CD4-positive, CD25-positive, alpha-beta regulatory T cell (primary cell): ENCODE measurements around the gene PHIP. TPM values are rescaled to one million over a fixed set of nuclear protein-coding genes. Genes with fewer than 3 reads are reported as not detected.
A peak's percentile ranks its signal among the peaks of the same experiment; 100 is the strongest.

Source experiments
- ATAC-seq, 2 donors: fragments of 150-1000 bp; cut with Tn5 transposase; one replicate each; pipeline ENCODE4 v1.10.0; 2021; ENCODE audit warnings: low read depth in 2 of 2, moderate number of reproducible peaks in 2 of 2, moderate library complexity in 1 of 2
- DNase-seq, 3 donors: peaks; one replicate each; pipeline versions ENCODE4 v3.0.0 to v3.0.0-alpha.2; 2012 to 2022; ENCODE audit warnings: mixed read lengths in 1 of 3
- H3K27ac ChIP-seq: one replicate; pipeline ENCODE4 v1.7.0; 2013; ENCODE audit warnings: mild to moderate bottlenecking, low read length; ENCODE audit not compliant: insufficient read depth, poor library complexity, severe bottlenecking
- H3K27me3 ChIP-seq: one replicate; pipeline ENCODE4 v1.7.0; 2013; ENCODE audit warnings: low read length; ENCODE audit not compliant: control insufficient read depth, insufficient read depth
- H3K36me3 ChIP-seq: one replicate; pipeline ENCODE4 v1.7.0; 2013; ENCODE audit warnings: mild to moderate bottlenecking, low read length, moderate library complexity; ENCODE audit not compliant: control insufficient read depth, insufficient read depth
- H3K4me1 ChIP-seq: 2 replicates; pipeline ENCODE4 v1.7.0; 2013; ENCODE audit warnings: mild to moderate bottlenecking, low read length; ENCODE audit not compliant: insufficient read depth, control insufficient read depth, poor library complexity, severe bottlenecking
- H3K4me3 ChIP-seq: one replicate; pipeline ENCODE4 v1.7.0; 2013; ENCODE audit warnings: low read depth, mild to moderate bottlenecking, low read length, moderate library complexity
- H3K9me3 ChIP-seq, 2 experiments: 1 replicate in 1 of 2; 2 replicates in 1 of 2; pipeline ENCODE4 v1.7.0; 2013; ENCODE audit warnings: low read length in 2 of 2, mild to moderate bottlenecking in 1 of 2, moderate library complexity in 1 of 2; ENCODE audit not compliant: control insufficient read depth in 2 of 2
- H3K27ac Mint-ChIP-seq, 3 donors: one replicate each; pipeline ENCODE4 v1.8.0; 2020 to 2022; ENCODE audit warnings: mild to moderate bottlenecking in 3 of 3, mixed read lengths in 3 of 3, moderate library complexity in 2 of 3
- H3K27me3 Mint-ChIP-seq: one replicate; pipeline ENCODE4 v1.8.0; 2022; ENCODE audit warnings: mild to moderate bottlenecking, mixed read lengths
- H3K36me3 Mint-ChIP-seq: one replicate; pipeline ENCODE4 v1.8.0; 2020; ENCODE audit warnings: mixed read lengths
- H3K4me1 Mint-ChIP-seq, 4 donors: one replicate each; pipeline ENCODE4 v1.8.0; 2020 to 2022; ENCODE audit warnings: mixed read lengths in 4 of 4, mild to moderate bottlenecking in 1 of 4
- H3K4me3 Mint-ChIP-seq, 4 donors: one replicate each; pipeline ENCODE4 v1.8.0; 2020 to 2022; ENCODE audit warnings: mild to moderate bottlenecking in 4 of 4, mixed read lengths in 4 of 4, moderate library complexity in 3 of 4
- H3K9me3 Mint-ChIP-seq, 7 donors: one replicate each; pipeline ENCODE4 v1.8.0; 2020 to 2022; ENCODE audit warnings: mixed read lengths in 7 of 7, mild to moderate bottlenecking in 3 of 7, moderate library complexity in 2 of 7
- polyA plus RNA-seq, 4 donors: library from polyadenylated mRNA; unstranded; fragments of 300-500 nt; fragmentation: Illumina TruSeq; gene quantifications; one replicate each; pipeline ENCODE4 v1.2.3, GENCODE V29; 2021
- total RNA-seq: library from RNA; stranded (reverse); gene quantifications from one replicate; pipeline ENCODE4 v1.2.3, GENCODE V29; 2022

Gene PHIP
- total and polyA plus RNA-seq, 5 donors from 2014 or later: 12.0 to 57.0 (median 13.7) TPM

GRCh38 chr6:79047072-79047471 is 31.0 kb downstream of the PHIP start:
- H3K27ac Mint-ChIP-seq: peak overlapping the region in 1 of 3 donors; percentile 51
- no peaks in the 10 kb centered on the region for H3K27me3 Mint-ChIP-seq
- H3K27me3 ChIP-seq: no peaks in the 10 kb centered on the region
- no peak overlapping the region for H3K4me3 ChIP-seq
- peaks cover 0 to 2% (median under 1%) of the 10 kb centered on the region in 7 donors for H3K9me3 Mint-ChIP-seq
- ATAC-seq (no peak), DNase-seq (no peak)
- H3K36me3 ChIP-seq: peaks cover 16% of the 10 kb centered on the region
- H3K4me1 ChIP-seq: peaks cover 26% of the 10 kb centered on the region
- peaks cover 21% of the 10 kb centered on the region for H3K36me3 Mint-ChIP-seq
- no peak overlapping the region for H3K4me3 Mint-ChIP-seq
- peaks cover 50 to 62% (median 54%) of the 10 kb centered on the region in 4 donors for H3K4me1 Mint-ChIP-seq
- H3K9me3 ChIP-seq: no peaks in the 10 kb centered on the region
- H3K27ac ChIP-seq: no peak overlapping the region

DNA sequence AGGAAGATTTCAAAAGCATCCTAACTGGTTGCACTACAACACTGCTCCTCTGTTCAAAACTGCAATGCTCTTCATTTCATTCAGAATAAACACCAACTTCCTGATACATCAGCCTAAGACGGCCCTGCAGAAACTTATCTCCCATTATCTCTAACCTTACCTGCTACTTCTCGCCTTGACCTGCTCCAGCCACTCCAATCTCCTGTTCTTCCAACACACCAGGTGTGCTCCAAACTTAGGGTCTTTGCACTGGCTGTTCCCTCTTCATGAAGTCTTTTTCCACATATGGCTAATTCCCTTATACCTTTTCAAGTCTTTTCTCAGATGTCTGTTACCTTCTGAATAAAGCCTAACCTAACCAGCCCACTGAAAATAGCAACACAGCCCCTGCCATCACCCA is 32.1 kb downstream of the PHIP start:
- H3K36me3 Mint-ChIP-seq: peaks cover 20% of the 10 kb centered on the region
- DNase-seq (no peak), ATAC-seq (peak in 1 of 2 donors; percentile 50)
- H3K9me3 Mint-ChIP-seq: no peaks in the 10 kb centered on the region
- H3K9me3 ChIP-seq: no peaks in the 10 kb centered on the region
- H3K4me1 ChIP-seq: peaks cover 26% of the 10 kb centered on the region
- H3K27ac Mint-ChIP-seq: peak overlapping the region; percentile 1 to 62 (median 43)
- H3K27me3 Mint-ChIP-seq: no peaks in the 10 kb centered on the region
- peaks cover 48 to 59% (median 54%) of the 10 kb centered on the region in 4 donors for H3K4me1 Mint-ChIP-seq
- H3K36me3 ChIP-seq: peaks cover 19% of the 10 kb centered on the region
- H3K4me3 Mint-ChIP-seq: peak overlapping the region in 3 of 4 donors; percentile 4 to 57 (median 32)
- H3K27ac ChIP-seq: peak overlapping the region; percentile 30
- no peaks in the 10 kb centered on the region for H3K27me3 ChIP-seq
- peak overlapping the region; percentile 21 for H3K4me3 ChIP-seq

- peak overlapping the region; percentile 37 for H3K27ac ChIP-seq
- Mint-ChIP-seq H3K36me3 (peaks cover 29% of the 10 kb centered on the region), H3K4me1 (peaks cover 48 to 66% (median 54%) of the 10 kb centered on the region in 4 donors), H3K4me3 (peak overlapping the region in 2 of 4 donors; percentile 0 to 46), H3K27ac (peak overlapping the region in 1 of 3 donors; percentile 83), H3K9me3 (no peaks in the 10 kb centered on the region), H3K27me3 (no peaks in the 10 kb centered on the region)
- H3K27me3 ChIP-seq: no peaks in the 10 kb centered on the region
- no peak for DNase-seq
- peaks cover 29% of the 10 kb centered on the region for H3K36me3 ChIP-seq
- peaks cover 22% of the 10 kb centered on the region for H3K4me1 ChIP-seq
- no peaks in the 10 kb centered on the region for H3K9me3 ChIP-seq
- peak overlapping the region; percentile 52 for H3K4me3 ChIP-seq
- ATAC-seq: no peak
These were observed 35.3 kb downstream of the PHIP start for GRCh38 chr6:79042799-79043126.

DNA sequence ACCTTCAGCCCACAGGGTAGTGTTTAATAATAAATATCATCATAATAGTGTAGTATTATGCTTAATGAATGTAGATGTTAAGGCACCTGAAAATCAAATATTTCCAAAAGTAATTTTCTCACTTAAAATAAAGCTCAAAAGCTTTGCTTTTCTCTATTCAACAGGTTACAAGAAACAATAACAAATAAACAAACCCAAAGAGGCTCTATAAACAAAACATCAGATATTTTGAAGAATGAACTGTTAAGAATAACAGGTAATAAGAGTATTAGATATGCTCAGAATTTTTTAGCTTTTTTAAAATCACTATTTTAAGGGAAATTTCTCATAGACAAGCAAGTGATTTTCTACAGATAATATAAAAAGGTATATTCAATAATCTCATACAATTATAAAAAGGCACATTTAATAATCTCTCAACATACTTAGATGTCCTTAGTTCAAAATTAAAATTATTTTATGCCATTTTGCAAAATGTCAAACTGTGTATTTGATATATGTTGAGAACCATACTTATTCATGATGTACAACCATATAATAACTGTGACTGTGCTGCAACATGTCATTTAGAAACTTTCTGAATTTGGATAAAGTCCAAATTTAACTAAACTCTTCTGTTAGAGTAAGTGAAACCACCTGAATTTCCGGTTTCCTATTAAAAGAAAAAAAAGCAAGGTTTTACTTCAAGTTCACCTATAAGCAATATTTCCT is 35.8 kb downstream of the PHIP start:
- ATAC-seq: peak in 1 of 2 donors; percentile 22
- peaks cover 46 to 64% (median 53%) of the 10 kb centered on the region in 4 donors for H3K4me1 Mint-ChIP-seq
- H3K4me3 ChIP-seq: peak overlapping the region; percentile 52

GRCh38 chr6:79040083-79040482 is 38.0 kb downstream of the PHIP start:
- H3K9me3 Mint-ChIP-seq: no peaks in the 10 kb centered on the region
- H3K27ac Mint-ChIP-seq: no peak overlapping the region
- peaks cover 40 to 67% (median 54%) of the 10 kb centered on the region in 4 donors for H3K4me1 Mint-ChIP-seq
- no peak overlapping the region for H3K4me3 ChIP-seq
- peaks cover 33% of the 10 kb centered on the region for H3K36me3 ChIP-seq
- no peaks in the 10 kb centered on the region for H3K27me3 ChIP-seq
- H3K36me3 Mint-ChIP-seq: peaks cover 46% of the 10 kb centered on the region
- peaks cover 7% of the 10 kb centered on the region for H3K4me1 ChIP-seq
- H3K27ac ChIP-seq: no peak overlapping the region
- no peaks in the 10 kb centered on the region for H3K27me3 Mint-ChIP-seq
- no peaks in the 10 kb centered on the region for H3K9me3 ChIP-seq
- no peak overlapping the region for H3K4me3 Mint-ChIP-seq
- ATAC-seq (no peak), DNase-seq (peak in 1 of 3 donors; percentile 4)

More for the DNA sequence above, 35.8 kb downstream of the PHIP start:
- H3K4me3 Mint-ChIP-seq: no peak overlapping the region
- Histone ChIP-seq H3K36me3 (peaks cover 33% of the 10 kb centered on the region), H3K27me3 (no peaks in the 10 kb centered on the region), H3K27ac (peak overlapping the region; percentile 37), H3K9me3 (no peaks in the 10 kb centered on the region), H3K4me1 (peaks cover 22% of the 10 kb centered on the region)
- no peak overlapping the region for H3K27ac Mint-ChIP-seq
- H3K27me3 Mint-ChIP-seq: no peaks in the 10 kb centered on the region
- peaks cover 32% of the 10 kb centered on the region for H3K36me3 Mint-ChIP-seq
- no peaks in the 10 kb centered on the region for H3K9me3 Mint-ChIP-seq
- DNase-seq: peak in 2 of 3 donors; percentile 31 to 57

DNA sequence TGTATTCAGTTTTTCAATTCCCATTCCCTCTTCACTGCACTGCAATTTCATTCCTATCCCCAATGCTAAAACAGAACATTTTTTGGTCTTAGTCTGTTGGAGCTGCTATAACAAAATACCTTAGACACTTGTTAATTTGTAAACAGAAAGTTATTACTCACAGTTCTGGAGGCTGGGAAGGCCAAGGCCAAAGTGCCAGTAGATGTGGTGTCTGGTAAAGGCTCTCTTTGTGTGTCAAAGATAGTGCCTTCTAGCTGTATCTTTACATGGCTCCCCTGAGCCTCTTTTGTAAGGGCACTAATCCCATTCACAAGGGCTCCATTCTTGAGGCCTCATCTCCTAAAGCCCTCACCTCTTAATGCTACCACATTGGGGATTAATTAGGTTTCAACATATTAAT is 40.0 kb downstream of the PHIP start:
- Histone ChIP-seq H3K36me3 (peaks cover 30% of the 10 kb centered on the region), H3K9me3 (no peaks in the 10 kb centered on the region), H3K4me3 (no peak overlapping the region), H3K4me1 (peaks cover 7% of the 10 kb centered on the region), H3K27ac (no peak overlapping the region), H3K27me3 (no peaks in the 10 kb centered on the region)
- Mint-ChIP-seq H3K4me3 (no peak overlapping the region), H3K9me3 (no peaks in the 10 kb centered on the region), H3K36me3 (peaks cover 52% of the 10 kb centered on the region), H3K27ac (no peak overlapping the region), H3K4me1 (peaks cover 42 to 66% (median 48%) of the 10 kb centered on the region in 4 donors), H3K27me3 (no peaks in the 10 kb centered on the region)
- DNase-seq (no peak), ATAC-seq (no peak)

- Mint-ChIP-seq H3K9me3 (no peaks in the 10 kb centered on the region), H3K27ac (peak overlapping the region in 1 of 3 donors; percentile 44), H3K27me3 (no peaks in the 10 kb centered on the region), H3K4me3 (no peak overlapping the region), H3K4me1 (peaks cover 42 to 65% (median 53%) of the 10 kb centered on the region in 4 donors), H3K36me3 (peaks cover 49% of the 10 kb centered on the region)
- Histone ChIP-seq H3K4me3 (no peak overlapping the region), H3K9me3 (no peaks in the 10 kb centered on the region), H3K36me3 (peaks cover 23% of the 10 kb centered on the region), H3K27ac (no peak overlapping the region), H3K4me1 (no peaks in the 10 kb centered on the region), H3K27me3 (no peaks in the 10 kb centered on the region)
- ATAC-seq (no peak), DNase-seq (no peak)
These were observed 43.2 kb downstream of the PHIP start for GRCh38 chr6:79034865-79035264.

GRCh38 chr6:79033279-79033678 is 44.8 kb downstream of the PHIP start:
- Mint-ChIP-seq H3K4me3 (no peak overlapping the region), H3K27ac (no peak overlapping the region), H3K27me3 (no peaks in the 10 kb centered on the region), H3K4me1 (peaks cover 41 to 64% (median 54%) of the 10 kb centered on the region in 4 donors), H3K9me3 (no peaks in the 10 kb centered on the region), H3K36me3 (peaks cover 43% of the 10 kb centered on the region)
- DNase-seq (no peak), ATAC-seq (no peak)
- H3K9me3 ChIP-seq: no peaks in the 10 kb centered on the region
- peaks cover 21% of the 10 kb centered on the region for H3K36me3 ChIP-seq
- H3K27me3 ChIP-seq: no peaks in the 10 kb centered on the region
- H3K4me3 ChIP-seq: no peak overlapping the region
- H3K27ac ChIP-seq: no peak overlapping the region
- H3K4me1 ChIP-seq: peaks cover 3% of the 10 kb centered on the region
